GM18868 (cell line): Measurements from ENCODE around the gene PIK3CB.
"Not testable (repeated sequence)": the region's sequence is repeated elsewhere in the genome, so short reads cannot be mapped to it uniquely, and the experiment has no call there.

Experiments
- ATAC-seq: cut with Tn5 transposase; IDR thresholded peaks from one replicate; pipeline ENCODE4 v1.9.1; 2021; ENCODE audit warnings: mild to moderate bottlenecking, moderate library complexity; ENCODE audit not compliant: unreplicated experiment

Gene PIK3CB

DNA sequence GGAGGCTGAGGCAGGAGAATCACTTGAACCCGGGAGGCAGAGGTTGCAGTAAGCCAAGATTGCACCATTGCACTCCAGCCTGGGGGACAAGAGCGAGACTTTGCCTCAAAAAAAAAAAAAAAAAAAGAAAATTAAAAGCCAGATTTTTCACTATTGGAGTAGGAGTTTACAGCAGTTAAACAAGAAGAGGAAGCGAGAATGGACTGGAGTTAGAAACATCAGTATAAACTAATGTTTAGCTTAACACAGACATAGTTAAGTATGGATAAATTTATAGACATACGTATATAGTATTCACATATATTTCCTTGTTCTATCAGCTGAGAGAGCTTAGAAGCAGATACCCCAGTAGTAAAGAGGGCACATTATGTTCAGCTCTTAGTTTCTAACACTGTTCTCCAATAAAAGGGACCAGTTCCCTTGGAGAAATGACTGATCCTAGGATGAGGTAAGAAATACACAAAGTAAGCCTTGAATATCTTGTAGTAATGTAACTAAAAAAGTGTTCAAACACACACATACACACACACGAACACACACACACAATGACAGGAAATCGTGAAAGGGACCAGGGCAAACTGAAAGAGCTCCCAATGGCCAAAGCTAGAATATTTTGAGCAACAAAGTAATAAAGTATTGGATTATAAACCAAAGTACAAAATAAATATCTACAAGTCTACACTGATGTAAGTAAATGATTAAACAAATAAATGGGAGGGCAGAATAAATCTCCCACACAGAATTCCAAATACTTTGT is 25.1 kb downstream of the PIK3CB start:
- no peak for ATAC-seq

- ATAC-seq, result no peak
These were observed 28.2 kb downstream of the PIK3CB start for GRCh38 chr3:138806376-138807080.

- ATAC-seq, result no peak
These were observed 31.6 kb downstream of the PIK3CB start for GRCh38 chr3:138803006-138803653.

GRCh38 chr3:138802223-138802622 is 32.5 kb downstream of the PIK3CB start:
- not testable (repeated sequence) for ATAC-seq

DNA sequence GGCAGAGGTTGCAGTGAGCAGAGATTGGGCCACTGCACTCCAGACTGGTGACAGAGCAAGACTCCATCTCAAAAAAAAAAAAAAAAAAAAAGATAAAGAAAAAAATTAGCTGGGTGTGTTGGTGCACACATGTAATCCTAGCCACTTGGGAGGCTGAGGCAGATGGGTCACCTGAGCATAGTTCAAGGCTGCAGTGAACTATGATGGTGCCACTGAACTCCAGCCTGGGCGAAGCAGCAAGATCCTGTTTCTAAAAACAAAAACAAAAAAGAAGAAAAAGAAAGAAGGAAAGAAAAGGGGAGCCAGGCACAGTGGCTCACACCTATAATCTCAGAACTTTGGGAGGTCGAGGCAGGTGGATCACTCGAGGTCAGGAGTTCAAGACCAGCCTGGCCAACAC is 32.9 kb downstream of the PIK3CB start:
- ATAC-seq, result no peak

- no peak for ATAC-seq
These were observed 34.5 kb downstream of the PIK3CB start for GRCh38 chr3:138800248-138800647.

- ATAC-seq, result no peak
These were observed 34.9 kb downstream of the PIK3CB start for GRCh38 chr3:138799822-138800221.

- ATAC-seq, result peak; percentile 57
These were observed 37.2 kb downstream of the PIK3CB start for GRCh38 chr3:138797508-138798038.

DNA sequence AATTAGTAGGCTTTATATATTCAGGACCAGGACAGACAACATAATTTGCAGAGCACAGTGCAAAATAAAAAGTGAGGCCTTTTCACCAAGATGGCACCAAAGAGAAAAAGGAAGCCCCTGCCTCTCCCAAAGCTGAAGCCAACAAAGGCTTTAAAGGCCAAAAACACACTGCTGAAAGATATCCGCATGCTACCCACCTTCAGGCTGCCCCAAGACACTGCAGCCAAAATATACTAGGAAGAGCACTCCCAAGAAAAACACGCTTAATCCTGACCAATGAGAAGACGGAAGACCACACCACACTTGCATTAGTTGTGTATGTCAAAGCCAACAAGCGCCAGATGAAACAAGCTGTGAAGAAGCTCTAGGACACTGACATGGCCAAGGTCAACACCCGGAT is 38.0 kb downstream of the PIK3CB start:
- no peak for ATAC-seq

GRCh38 chr3:138786788-138787271 is 47.9 kb downstream of the PIK3CB start:
- ATAC-seq, result no peak

- no peak for ATAC-seq
These were observed 48.8 kb downstream of the PIK3CB start for GRCh38 chr3:138785951-138786350.

DNA sequence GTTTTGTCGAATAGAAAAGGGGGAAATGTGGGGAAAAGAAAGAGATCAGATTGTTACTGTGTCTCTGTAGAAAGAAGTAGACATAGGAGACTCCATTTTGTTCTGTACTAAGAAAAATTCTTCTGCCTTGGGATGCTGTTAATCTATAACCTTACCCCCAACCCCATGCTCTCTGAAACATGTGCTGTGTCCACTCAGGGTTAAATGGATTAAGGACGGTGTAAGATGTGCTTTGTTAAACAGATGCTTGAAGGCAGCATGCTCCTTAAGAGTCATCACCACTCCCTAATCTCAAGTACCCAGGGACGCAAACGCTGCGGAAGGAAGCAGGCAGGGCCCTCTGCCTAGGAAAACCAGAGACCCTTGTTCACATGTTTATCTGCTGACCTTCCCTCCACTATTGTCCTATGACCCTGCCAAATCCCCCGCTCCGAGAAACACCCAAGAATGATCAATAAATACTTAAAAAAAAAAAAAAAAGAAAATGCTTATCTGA is 49.3 kb downstream of the PIK3CB start:
- ATAC-seq, result not testable (repeated sequence)

DNA sequence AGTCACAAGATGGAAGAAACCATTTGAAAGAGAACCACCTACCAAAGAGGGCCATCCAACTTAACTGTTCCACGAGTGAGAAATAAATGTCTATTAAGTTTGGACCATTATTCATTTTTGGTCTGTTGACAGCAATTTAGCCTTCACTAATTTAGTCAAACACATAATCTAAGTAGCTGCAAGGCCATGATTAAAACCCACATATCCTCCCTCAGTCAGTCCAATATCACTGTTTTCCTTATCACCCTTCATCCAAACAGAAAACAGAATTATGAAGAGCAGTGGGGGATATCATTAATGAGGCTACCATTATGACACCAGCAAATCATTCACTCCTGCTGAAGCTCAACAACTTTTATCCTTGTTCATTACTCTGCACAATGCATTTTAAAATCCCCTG is 52.0 kb downstream of the PIK3CB start:
- no peak for ATAC-seq

GRCh38 chr3:138781012-138781470 is 53.7 kb downstream of the PIK3CB start:
- peak; percentile 80 for ATAC-seq

DNA sequence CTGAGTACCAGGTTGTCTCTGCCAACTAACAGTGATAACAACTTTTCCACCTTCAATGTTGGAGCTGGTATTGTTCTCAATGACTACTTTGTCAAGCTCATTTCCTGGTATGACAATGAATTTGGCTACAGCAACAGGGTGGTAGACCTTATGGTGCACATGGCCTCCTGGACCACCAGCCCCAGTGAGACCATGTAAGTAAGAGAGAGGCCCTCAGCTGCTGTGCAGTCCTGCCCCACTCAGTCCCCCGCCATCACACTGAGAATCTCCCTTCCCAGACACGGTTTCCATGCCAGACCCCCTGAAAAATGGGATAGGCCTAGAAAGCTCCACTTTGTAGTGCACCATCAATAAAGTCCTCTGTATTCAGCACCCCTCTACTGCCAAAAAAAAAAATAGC is 56.1 kb downstream of the PIK3CB start:
- no peak for ATAC-seq

DNA sequence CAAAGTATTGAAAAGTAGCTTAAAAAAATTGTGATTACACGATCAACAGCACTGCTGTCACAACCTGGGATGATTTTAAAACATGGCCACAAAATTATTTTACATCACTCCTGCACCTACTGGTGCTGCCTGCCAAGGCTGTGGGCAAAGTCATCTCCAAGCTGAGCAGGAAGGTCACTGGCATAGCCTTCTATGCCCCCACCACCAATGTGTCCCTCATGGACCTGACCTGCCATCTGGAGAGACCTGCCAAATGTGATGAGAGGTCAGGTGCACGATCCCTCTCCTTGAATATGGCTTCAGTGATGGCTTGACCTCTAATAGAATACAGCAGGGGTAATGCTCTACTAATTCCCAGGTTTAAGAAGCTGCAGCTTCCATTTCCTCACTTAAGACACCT is 57.8 kb downstream of the PIK3CB start:
- ATAC-seq, result no peak

GRCh38 chr3:138775254-138775595 is 59.5 kb downstream of the PIK3CB start:
- ATAC-seq, result no peak

DNA sequence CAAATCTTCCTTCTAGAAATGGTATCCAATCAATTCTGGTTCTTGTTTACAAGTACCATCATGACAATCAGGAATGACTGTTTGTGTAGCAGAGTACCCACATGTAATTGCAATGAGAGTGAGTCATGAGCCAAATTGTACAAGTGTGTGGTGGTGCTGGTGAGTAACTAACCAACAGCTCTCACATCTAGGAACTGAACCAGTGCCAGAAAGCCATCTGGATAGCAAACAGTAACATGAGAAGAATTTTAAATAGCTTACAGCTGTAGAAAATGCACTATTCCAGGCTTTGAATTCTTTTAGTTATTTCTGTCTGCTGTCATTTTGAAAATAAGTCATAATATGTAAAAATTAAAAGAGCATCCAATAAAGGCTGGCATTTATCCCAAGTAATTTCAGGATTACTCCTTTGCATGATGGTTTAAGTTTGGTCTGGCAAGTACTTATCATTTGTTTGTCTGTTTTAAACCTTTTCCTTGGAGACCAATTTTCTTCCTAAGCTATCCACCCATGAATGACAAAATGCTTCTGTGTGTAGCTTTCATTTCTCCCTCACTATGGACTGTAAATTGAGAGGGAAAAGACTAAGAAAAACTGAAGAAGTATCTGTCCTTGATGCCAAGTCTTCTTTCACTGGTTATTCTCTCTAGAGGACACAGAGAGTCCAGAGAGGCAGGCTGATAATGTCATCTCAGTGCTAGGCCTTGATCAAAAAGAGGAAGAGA is 60.0 kb downstream of the PIK3CB start:
- peak; percentile 89 for ATAC-seq

DNA sequence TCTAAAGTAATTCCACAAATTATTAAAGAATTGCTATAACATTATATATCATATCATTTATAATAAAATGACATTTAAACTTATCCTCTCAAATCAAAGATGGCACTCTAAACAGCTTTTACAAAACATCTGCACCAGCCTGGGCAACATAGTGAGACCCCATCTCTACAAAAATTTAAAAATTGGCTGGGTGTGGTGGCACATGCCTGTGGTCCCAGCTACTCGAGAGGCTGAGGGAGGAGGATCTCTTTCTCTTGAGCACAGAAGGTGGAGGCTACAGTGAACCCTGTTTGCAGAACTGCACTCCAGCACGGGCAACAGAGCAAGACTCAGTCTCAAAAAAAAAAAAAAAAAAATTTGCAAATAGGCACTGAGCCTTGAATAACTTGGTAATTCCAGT is 63.1 kb downstream of the PIK3CB start:
- no peak for ATAC-seq

DNA sequence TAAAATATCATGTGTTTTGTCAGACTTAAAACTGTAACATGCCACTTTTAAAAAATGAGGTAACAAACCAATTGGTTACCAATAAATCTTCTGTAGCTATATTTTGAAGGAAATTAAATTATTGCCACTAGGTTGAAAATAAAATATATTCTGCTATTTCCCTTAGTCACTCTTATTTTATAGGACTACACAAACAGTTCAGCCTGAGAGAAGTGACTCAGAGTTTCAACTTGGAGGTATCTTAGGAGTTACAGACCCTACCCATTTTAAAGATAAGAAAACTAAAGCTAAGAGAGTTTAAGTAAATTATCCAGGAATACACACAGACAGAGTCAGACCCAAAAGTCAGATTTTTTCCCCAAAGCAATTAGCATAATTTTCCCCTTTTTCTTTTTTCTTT is 65.1 kb downstream of the PIK3CB start:
- ATAC-seq, result no peak

GRCh38 chr3:138768946-138769345 is 65.8 kb downstream of the PIK3CB start:
- ATAC-seq, result no peak
